Tibial nerve (tissue), 4 donors: ENCODE measurements around the gene DDX17. TPM values are rescaled to one million over a fixed set of nuclear protein-coding genes. Genes with fewer than 3 reads are reported as not detected.

Experiments
- DNase-seq, 2 donors: peaks; one replicate each; pipeline ENCODE4 v3.0.0-alpha.2; 2019; ENCODE audit warnings: low spot score in 2 of 2
- H3K27ac ChIP-seq, 4 donors: fragments of 200-600 bp; sonication (generic) in 3 of 4; one replicate each; pipeline ENCODE4 v1.5.1; 2017 to 2019; ENCODE audit warnings: mild to moderate bottlenecking in 1 of 4
- H3K27me3 ChIP-seq, 2 donors: fragments of 200-600 bp; sonication (generic) in 1 of 2; one replicate each; pipeline versions ENCODE4 v1.5.1 to v1.6.0; 2017 to 2019
- H3K36me3 ChIP-seq, 3 donors: fragments of 200-600 bp; sonication (generic); one replicate each; pipeline ENCODE4 v1.5.1; 2018 to 2019
- H3K4me1 ChIP-seq, 4 donors: fragments of 200-600 bp; sonication (generic) in 3 of 4; one replicate each; pipeline ENCODE4 v1.5.1; 2017 to 2019
- H3K4me3 ChIP-seq, 4 donors: fragments of 200-600 bp; sonication (generic) in 3 of 4; one replicate each; pipeline ENCODE4 v1.5.1; 2017 to 2019; ENCODE audit warnings: mild to moderate bottlenecking in 1 of 4, moderate library complexity in 1 of 4
- H3K9me3 ChIP-seq, 4 donors: fragments of 200-600 bp; sonication (generic) in 3 of 4; one replicate each; pipeline ENCODE4 v1.5.1; 2017 to 2019
- CTCF ChIP-seq, 5 experiments: fragments of 200-600 bp in 3 of 5; fragments of 450-650 bp in 2 of 5; sonication (generic) in 3 of 5; IDR thresholded peaks; one replicate each; pipeline ENCODE4 v1.5.1; 2016 to 2019; ENCODE audit warnings: antibody characterized with exemption in 5 of 5, mild to moderate bottlenecking in 3 of 5, moderate library complexity in 2 of 5
- EP300 ChIP-seq, 2 donors: sonication (generic); formaldehyde crosslinking; IDR thresholded peaks; one replicate each; pipeline ENCODE4 v1.6.1; 2017; ENCODE audit warnings: antibody characterized with exemption in 2 of 2, mild to moderate bottlenecking in 1 of 2
- POLR2A ChIP-seq, 2 donors: fragments of 450-650 bp; IDR thresholded peaks; one replicate each; pipeline ENCODE4 v1.6.1; 2017; ENCODE audit warnings: antibody characterized with exemption in 2 of 2, mild to moderate bottlenecking in 2 of 2, moderate library complexity in 2 of 2
- WGBS, 2 donors: methylation state at CpG; one replicate each; pipeline ENCODE4 v1.1.5; 2018; 5-methylcytosine and 5-hydroxymethylcytosine counted together
- total RNA-seq, 4 donors: library from RNA; depleted of rRNA; stranded (reverse); fragments of >200 nt; gene quantifications; one replicate each; pipeline ENCODE4 v1.1.0, GENCODE V29; 2016

DDX17 gene
- total RNA-seq, 4 donors from 2014 or later = 734 to 934 (median 864) TPM

- H3K9me3 ChIP-seq = no peaks in the 10 kb centered on the region
- WGBS, 2 donors = 85 to 88% methylated on average over 12 of the region's 12 CpGs
- H3K27ac ChIP-seq = no peak overlapping the region
- TF ChIP-seq CTCF (IDR thresholded peaks at IDR 0.05) (no peak), EP300 (IDR thresholded peaks at IDR 0.05) (no peak), POLR2A (IDR thresholded peaks at IDR 0.05) (no peak)
- H3K27me3 ChIP-seq = no peaks in the 10 kb centered on the region
- H3K36me3 ChIP-seq = peaks cover 21 to 100% (median 68%) of the 10 kb centered on the region in 3 donors
- no peak for DNase-seq
- no peak overlapping the region for H3K4me3 ChIP-seq
- H3K4me1 ChIP-seq = peaks cover 0 to 82% (median 20%) of the 10 kb centered on the region in 4 donors
These were observed 11.2 kb downstream of the DDX17 start for GRCh38 chr22:38494939-38495338.

- TF ChIP-seq CTCF (IDR thresholded peaks at IDR 0.05) (no peak), POLR2A (IDR thresholded peaks at IDR 0.05) (no peak), EP300 (IDR thresholded peaks at IDR 0.05) (no peak)
- Histone ChIP-seq H3K27ac (no peak overlapping the region), H3K36me3 (peaks cover 21 to 100% (median 72%) of the 10 kb centered on the region in 3 donors), H3K9me3 (no peaks in the 10 kb centered on the region), H3K4me1 (peaks cover 0 to 82% (median 20%) of the 10 kb centered on the region in 4 donors), H3K27me3 (no peaks in the 10 kb centered on the region), H3K4me3 (no peak overlapping the region)
- WGBS, 2 donors = 43 to 45% methylated on average over 2 of the region's 2 CpGs
- DNase-seq = no peak
These were observed 11.6 kb downstream of the DDX17 start for GRCh38 chr22:38494498-38494897.

GRCh38 chr22:38491707-38492348 lies 14.3 kb downstream of the DDX17 start:
- no peak for TF ChIP-seq CTCF (IDR thresholded peaks at IDR 0.05)
- no peak for TF ChIP-seq POLR2A (IDR thresholded peaks at IDR 0.05)
- no peak for TF ChIP-seq EP300 (IDR thresholded peaks at IDR 0.05)
- WGBS, 2 donors = 33 to 44% methylated on average over 5 of the region's 5 CpGs
- H3K27ac ChIP-seq = peak overlapping the region; percentile 36 to 82 (median 56)
- peaks cover 0 to 87% (median 20%) of the 10 kb centered on the region in 4 donors for H3K4me1 ChIP-seq
- DNase-seq = no peak
- no peaks in the 10 kb centered on the region for H3K27me3 ChIP-seq
- H3K9me3 ChIP-seq = no peaks in the 10 kb centered on the region
- H3K4me3 ChIP-seq = no peak overlapping the region
- peaks cover 12 to 100% (median 74%) of the 10 kb centered on the region in 3 donors for H3K36me3 ChIP-seq

GRCh38 chr22:38490915-38491314 lies 15.2 kb downstream of the DDX17 start:
- Histone ChIP-seq H3K27me3 (no peaks in the 10 kb centered on the region), H3K27ac (peak overlapping the region; percentile 52 to 82 (median 58)), H3K4me3 (no peak overlapping the region), H3K36me3 (peaks cover 6 to 100% (median 73%) of the 10 kb centered on the region in 3 donors), H3K9me3 (no peaks in the 10 kb centered on the region), H3K4me1 (peaks cover 0 to 87% (median 20%) of the 10 kb centered on the region in 4 donors)
- peak; percentile 61 to 80 for DNase-seq
- TF ChIP-seq POLR2A (IDR thresholded peaks at IDR 0.05) (no peak), EP300 (IDR thresholded peaks at IDR 0.05) (peak in 1 of 2 donors; percentile 84)
- 9 to 41% methylated on average over 1 of the region's 1 CpG for WGBS, 2 donors

GRCh38 chr22:38490475-38490874 lies 15.6 kb downstream of the DDX17 start:
- Histone ChIP-seq H3K4me3 (no peak overlapping the region), H3K27ac (peak overlapping the region; percentile 52 to 82 (median 58)), H3K27me3 (no peaks in the 10 kb centered on the region), H3K36me3 (peaks cover 4 to 99% (median 73%) of the 10 kb centered on the region in 3 donors), H3K9me3 (no peaks in the 10 kb centered on the region), H3K4me1 (peaks cover 0 to 86% (median 20%) of the 10 kb centered on the region in 4 donors)
- TF ChIP-seq CTCF (IDR thresholded peaks at IDR 0.05) = no peak
- WGBS, 2 donors = 32 to 57% methylated on average over 2 of the region's 2 CpGs
- DNase-seq = no peak
